ENCODE measurements around the gene SH3GL1.

- no peak for TF ChIP-seq CTCF (IDR thresholded peaks at IDR 0.05; ENCODE audit: low read length)
- TF ChIP-seq EZH2 (IDR thresholded peaks at IDR 0.05; ENCODE audit: borderline replicate concordance, low read length): no peak
These were observed 49.6 kb downstream of the SH3GL1 start for GRCh38 chr19:4350726-4351125.
